Inflammatory macrophage (primary cell): ENCODE results near the gene ANXA2.
"Not testable (repeated sequence)": the region's sequence is repeated elsewhere in the genome, so short reads cannot be mapped to it uniquely, and the experiment has no call there.

Experiments
- DNase-seq, 2 donors: peaks; one replicate each; pipeline ENCODE4 v3.0.0-alpha.2; 2020 to 2022
- total RNA-seq, 18 experiments: gene quantifications; one replicate each; lab custom pipeline; 2026; ENCODE audit warnings: mixed read lengths in 6 of 18, inconsistent platforms in 2 of 18; lab: John Stamatoyannopoulos, UW

Gene ANXA2
- 1,888 to 4,254 (median 3,500) reads per million in 18 experiments for total RNA-seq

- DNase-seq: peak; percentile 94 to 95
Observed at GRCh38 chr15:60397772-60398445, at the start of gene ANXA2. Gene ANXA2 (minus strand): TSS chr15:60397986. CDS start chr15:60386075, 11,911 bp downstream.

- peak; percentile 37 to 55 for DNase-seq
Observed at GRCh38 chr15:60444289-60444912, 46.6 kb upstream of the ANXA2 start.

DNA sequence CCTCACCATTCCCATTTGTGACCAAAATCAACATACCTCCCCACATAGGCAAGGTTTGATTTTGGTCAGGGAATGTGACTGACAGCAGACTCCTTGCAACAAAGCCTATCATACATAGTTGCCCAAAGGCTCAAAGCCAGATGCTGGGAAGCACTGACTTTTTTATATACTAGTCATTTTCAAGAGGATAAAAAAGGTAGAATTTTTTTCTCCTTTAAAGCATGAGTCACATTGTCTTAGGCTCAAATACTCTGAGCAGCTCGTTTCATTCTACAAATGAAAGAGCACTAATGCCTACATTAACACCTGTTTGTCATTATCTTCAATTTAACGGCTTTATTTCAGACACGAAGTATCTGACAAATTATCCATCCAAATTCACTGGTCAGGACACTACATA is 45.0 kb upstream of the ANXA2 start:
- no peak for DNase-seq

GRCh38 chr15:60442031-60442650 is 44.4 kb upstream of the ANXA2 start:
- DNase-seq: no peak

DNA sequence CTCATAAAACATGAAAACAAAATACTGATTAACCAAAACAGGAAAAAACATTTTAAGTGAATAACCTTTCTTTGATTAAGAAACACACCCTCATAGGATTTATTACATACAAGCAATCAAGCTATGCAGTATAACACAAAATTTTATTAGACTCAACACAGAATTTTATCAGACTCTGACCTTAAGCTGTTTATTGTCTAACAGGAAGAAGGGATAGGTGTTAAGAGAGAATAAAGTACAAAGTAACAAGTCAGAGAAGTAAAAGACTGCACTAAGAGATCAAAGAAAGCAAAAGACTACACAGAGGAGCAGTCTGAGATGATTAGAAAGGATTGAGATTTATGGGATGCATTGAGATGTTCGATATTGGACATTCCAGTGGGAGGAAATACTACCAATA is 43.5 kb upstream of the ANXA2 start:
- no peak for DNase-seq

DNA sequence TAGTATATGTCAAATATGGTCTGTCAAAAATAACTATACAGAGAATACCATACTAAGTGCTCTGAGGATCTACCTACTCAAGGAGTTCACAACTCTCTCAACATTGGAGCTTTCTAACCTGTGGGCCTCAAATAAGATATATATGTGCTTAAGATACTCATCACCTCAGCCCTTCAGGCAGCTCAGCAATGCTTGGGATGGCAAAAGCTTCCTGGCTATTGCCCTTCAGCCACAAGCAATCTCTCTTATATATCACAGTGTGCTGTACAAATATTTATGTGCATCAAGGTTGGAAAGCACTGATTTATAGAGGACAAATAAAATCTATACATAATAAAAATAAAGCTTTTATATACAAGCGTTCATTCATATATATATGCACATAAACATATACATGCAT is 40.9 kb upstream of the ANXA2 start:
- DNase-seq: no peak

DNA sequence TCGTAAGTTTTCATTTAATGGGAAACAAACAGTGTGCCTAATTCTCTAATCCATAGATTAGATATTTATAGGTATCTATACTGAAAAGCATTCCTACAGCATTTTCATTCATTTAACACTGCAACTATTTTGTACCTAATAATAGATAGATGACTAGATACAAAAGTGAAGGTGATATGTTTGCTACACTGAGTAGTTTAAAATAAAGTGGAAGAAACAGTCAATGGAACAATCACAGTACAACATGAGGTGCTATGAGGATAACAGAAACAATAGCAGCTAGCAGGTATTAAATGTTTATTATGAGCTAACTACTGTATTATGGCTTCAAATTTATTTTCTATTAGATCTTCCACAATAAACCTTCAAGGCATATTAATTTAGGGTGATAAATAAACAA is 31.1 kb upstream of the ANXA2 start:
- no peak for DNase-seq

DNA sequence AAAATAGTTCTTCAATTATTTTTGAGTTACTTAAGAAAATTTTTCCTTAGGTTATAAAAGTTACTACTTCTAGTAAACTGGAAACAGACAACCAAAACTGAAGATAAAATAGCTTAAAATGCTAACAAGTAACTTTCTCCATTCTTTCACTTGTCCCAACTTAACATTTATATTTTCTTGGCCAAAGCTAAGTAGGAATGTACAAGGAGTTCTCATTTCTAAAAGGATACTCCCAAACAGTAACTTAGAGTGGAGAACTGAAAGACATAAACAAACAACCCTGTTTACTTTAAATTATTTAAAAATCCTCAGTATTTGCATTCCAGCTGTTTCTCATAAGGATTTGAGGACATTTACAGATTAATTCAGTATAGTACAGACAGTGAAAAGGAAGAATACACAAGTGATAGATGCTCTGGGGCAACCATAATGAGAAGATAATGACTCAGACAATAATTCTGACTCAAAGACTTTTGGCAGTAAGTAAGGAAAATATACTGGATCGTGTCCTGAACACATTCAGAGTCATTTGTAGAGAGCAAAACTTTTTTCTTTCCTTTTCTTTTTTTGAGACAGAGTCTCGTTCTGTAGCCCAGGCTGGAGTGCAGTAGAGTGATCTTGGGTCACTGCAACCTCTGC is 29.2 kb upstream of the ANXA2 start:
- DNase-seq: no peak

DNA sequence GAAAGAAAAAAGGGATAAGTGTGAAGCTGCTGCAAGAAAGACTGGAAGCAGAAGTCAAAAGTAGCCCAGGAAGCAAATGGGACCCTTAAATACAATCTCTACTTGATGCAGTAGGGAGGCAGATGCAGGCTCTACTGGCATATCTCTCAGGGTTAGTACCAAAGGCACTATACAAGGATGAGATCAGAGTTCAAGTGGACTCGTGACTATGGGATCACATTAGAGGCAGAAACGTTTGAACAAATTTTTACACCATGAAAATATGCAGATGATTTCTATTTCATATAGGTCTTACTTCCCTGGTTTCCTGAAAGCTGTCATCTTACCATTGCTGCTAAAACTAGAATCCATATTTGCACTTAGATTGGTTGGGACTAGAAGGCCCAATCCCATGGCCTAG is 27.7 kb upstream of the ANXA2 start:
- no peak for DNase-seq

DNA sequence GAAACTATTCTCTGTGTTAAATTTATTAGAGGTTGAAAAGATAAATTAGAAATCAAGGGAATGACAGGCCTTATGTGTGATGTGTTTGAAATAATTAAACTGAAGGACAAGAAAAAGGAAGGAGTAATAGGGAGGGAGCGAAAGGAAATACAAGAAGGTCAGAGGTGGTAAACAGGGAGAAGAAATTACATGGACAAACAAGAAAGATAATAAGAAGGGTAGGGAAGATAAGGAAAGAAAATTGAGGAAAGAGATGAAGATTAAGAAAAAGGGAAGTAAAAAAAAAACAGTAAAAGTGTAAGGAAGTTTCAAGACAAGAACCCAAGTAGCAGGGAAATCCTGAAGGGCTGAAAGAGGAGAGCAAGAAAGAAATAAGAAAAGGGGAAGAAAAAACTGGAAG is 26.2 kb upstream of the ANXA2 start:
- no peak for DNase-seq

DNA sequence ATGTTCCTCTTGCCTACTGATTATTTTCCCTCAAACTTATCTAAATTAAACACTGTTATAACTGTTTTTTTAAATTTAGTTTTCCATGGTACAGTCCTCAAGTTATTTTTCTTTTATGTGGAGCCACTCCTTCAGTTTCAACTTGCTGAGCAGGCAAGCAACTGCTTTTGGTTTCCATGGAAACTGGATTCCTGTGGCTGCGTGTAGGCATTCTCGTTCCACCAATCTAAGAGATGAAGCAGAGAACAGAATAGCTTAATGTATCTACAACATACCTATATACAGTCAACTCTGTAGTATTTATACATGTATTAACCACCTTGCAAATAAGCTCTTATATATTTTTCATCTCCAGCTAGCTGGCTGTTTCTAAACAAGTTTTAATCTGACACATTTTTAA is 25.8 kb upstream of the ANXA2 start:
- peak; percentile 20 to 47 for DNase-seq

GRCh38 chr15:60421544-60421943 is 23.8 kb upstream of the ANXA2 start:
- no peak for DNase-seq

GRCh38 chr15:60420203-60420716 is 22.5 kb upstream of the ANXA2 start:
- no peak for DNase-seq

GRCh38 chr15:60419753-60420152 is 22.0 kb upstream of the ANXA2 start:
- peak; percentile 57 to 76 for DNase-seq

DNA sequence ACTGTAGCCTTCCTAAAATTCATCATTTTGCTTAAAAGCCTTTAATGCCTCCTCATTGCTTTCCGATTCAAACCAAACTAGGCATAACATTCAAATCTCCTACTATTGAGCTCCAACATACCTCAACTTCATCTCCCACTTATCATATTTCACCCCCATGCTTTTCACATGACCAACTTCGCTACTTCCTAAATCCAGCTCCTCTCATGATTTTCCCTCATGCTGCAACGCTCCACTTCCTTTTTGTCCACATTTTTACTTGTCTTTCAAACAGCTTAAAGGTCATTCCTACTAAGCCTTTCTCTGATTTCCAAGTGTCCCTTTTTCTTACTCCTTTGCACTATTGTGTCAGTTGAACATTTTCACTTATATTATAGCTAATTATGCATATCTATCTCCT is 20.3 kb upstream of the ANXA2 start:
- DNase-seq: peak; percentile 76 to 85

GRCh38 chr15:60417112-60417511 is 19.3 kb upstream of the ANXA2 start:
- no peak for DNase-seq

DNA sequence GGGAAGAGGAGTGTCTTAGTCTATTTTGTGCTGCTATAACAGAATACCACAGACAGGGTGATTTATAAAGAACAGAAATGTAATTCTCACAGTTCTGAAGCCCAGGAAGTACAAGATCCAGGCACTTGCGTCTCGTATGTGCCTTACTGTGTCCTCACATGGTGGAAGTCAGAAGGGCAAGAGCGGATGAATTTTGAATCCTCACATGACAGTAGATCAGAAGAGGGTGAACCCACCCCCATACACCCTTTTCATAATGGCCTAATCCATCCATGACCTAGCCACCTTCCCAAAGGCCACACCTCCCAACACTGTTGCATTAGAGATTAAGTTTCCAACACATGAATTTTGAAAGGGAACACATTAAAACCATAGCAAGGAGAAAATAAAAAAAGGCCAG is 18.7 kb upstream of the ANXA2 start:
- DNase-seq: peak; percentile 78 to 88

DNA sequence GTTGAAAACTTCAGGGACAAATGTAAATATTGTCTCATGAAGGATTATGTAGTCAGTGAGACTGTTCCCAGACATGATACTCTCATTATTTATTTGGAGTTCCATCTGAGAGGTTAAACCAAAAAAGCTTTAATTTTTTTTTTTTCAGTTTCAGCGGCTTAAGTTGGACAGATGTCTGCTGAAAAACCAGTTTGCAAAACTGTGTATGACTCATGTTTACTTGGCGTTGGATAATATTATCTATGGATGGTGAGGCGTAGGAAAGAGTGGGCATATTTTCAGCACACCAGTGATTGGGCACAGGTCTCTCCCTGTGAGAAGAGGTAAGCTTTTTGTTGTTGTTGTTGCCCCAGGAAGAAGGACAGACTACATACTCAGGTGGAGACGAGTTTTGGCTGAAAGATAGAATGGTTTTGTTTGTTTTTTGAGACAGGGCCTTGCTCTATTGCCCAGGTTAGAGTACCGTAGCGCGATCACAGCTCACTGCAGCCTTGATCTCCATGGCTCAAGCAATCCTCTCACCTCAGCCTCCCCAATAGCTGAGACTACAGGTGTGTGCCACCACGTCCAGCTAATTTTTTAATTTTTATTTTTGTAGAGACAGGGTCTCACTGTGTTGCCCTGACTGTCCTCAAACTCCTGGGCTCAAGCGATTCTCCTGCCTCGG is 16.4 kb upstream of the ANXA2 start:
- DNase-seq: peak; percentile 35 to 52

- DNase-seq: no peak
Observed at GRCh38 chr15:60413231-60413824, 15.5 kb upstream of the ANXA2 start.

DNA sequence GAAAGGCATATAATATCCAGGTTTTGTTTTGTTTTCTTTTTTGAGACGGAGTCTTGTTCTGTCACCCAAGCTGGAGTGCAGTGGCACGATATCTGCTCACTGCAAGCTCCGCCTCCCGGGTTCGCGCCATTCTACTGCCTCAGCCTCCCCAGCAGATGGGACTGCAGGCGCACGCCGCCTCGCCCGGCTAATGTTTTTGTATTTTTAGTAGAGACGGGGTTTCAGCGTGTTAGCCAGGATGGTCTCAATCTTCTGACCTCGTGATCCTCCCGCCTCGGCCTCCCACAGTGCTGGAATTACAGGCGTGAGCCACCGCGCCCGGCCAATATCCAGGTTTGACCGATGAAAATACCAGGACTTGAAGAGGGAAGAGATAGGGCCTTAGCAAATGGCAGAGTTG is 15.0 kb upstream of the ANXA2 start:
- not testable (repeated sequence) for DNase-seq

DNA sequence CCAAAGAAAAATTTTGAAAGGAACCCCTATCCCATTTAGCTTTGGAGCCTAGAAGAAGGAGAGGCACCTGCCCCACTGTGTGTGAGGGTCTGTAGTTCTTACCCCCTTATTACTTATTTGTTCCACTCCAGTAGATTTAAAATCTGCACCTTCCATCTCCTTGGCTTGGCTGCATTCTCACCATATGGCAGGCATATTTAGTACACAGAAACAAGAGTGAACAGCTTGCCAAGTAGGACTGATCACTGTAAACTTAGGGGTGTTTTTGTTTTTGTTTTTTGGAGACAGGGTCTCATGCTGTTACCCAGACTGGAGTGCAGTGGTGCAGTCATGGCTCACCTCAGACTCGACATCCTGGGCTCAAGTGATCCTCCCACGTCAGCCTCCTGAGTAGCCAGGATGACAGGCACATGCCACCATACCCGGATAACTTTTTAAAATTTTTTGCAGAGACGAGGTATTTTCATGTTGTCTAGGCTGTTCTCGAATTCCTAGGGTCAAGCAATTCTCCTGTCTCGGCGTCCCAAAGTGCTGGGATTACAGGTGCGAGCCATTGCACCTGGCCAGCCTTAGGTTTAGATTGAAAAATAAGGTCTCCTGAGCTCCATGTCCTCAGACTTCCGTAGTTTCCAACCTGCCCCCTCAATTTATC is 14.1 kb upstream of the ANXA2 start:
- no peak for DNase-seq

DNA sequence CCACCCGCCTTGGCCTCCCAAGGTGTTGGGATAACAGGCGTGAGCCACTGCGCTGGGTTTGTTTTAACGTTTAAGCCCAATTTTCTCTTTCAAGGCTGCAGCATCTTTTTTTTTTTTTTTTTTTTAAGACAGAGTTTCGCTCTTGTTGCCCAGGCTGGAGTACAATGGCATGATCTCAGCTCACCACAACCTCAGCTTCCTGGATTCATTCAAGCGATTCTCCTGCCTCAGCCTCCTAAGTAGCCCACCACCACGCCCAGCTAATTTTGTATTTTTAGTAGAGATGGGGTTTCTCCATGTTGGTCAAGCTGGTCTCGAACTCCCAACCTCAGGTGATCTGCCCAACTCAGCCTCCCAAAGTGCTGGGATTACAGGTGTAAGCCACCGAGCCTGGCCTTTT is 12.6 kb upstream of the ANXA2 start:
- not testable (repeated sequence) for DNase-seq
